ENCODE results near the gene KRTAP5-3.

DNA sequence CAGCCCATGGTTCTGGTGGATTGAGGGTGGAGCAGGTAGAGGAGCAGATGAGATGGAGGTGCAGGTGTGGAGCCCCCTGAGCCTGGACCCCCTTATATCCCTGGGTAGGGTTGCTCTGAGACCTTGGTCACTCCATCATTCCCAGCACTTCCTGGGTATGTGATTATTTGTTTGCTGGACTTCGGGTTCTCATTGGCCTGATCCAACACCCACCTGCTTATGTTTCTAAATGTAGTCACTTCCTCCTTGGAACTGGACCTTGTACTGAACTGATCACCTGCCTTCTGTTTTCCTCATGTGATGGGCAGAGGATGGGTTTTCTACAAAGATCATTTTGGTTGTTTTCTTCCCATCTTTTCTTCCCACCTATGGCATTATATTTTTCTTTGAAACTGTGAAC lies 13.8 kb upstream of the KRTAP5-3 start, which contains the start of gene KRTAP5-4:
- TF ChIP-seq, protein P1, sequence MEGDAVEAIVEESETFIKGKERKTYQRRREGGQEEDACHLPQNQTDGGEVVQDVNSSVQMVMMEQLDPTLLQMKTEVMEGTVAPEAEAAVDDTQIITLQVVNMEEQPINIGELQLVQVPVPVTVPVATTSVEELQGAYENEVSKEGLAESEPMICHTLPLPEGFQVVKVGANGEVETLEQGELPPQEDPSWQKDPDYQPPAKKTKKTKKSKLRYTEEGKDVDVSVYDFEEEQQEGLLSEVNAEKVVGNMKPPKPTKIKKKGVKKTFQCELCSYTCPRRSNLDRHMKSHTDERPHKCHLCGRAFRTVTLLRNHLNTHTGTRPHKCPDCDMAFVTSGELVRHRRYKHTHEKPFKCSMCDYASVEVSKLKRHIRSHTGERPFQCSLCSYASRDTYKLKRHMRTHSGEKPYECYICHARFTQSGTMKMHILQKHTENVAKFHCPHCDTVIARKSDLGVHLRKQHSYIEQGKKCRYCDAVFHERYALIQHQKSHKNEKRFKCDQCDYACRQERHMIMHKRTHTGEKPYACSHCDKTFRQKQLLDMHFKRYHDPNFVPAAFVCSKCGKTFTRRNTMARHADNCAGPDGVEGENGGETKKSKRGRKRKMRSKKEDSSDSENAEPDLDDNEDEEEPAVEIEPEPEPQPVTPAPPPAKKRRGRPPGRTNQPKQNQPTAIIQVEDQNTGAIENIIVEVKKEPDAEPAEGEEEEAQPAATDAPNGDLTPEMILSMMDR (IDR thresholded peaks at IDR 0.05; ENCODE audit: poor library complexity), result no peak
- no peak for TF ChIP-seq EZH2phosphoT487 (IDR thresholded peaks at IDR 0.05; ENCODE audit: low read depth, severe bottlenecking, unreplicated experiment)

Data from hepatocyte (in vitro differentiated cells).